HepG2 (cell line): ENCODE measurements around the gene GSDMA. TPM values are rescaled to one million over a fixed set of nuclear protein-coding genes. Genes with fewer than 3 reads are reported as not detected.

ENCODE experiments used
- ATAC-seq: fragments of 200-7000 bp; cut with Tn5 transposase; 3 replicates; pipeline ENCODE4 v1.9.1; 2020; ENCODE audit warnings: mild to moderate bottlenecking, moderate library complexity
- BruUV-seq: library from RNA; stranded (reverse); fragments of 400-500 nt; replicated peaks from 2 replicates; lab custom pipeline; 2021; lab: Mats Ljungman, UMichigan
- CTCF ChIA-PET: fragments of 300-600 bp; formaldehyde crosslinking; extraction: SDS; loops from one replicate; lab custom pipeline; 2021; ENCODE audit warnings: low total read pairs, inconsistent platforms, low intra/inter-chr PET ratio; lab: Yijun Ruan, JAX
- POLR2A ChIA-PET: fragments of 350-600 bp; sonication (Branson Sonifier 250); formaldehyde crosslinking; loops from one replicate; lab custom pipeline; 2020; ENCODE audit warnings: antibody characterized with exemption, inconsistent platforms; lab: Yijun Ruan, JAX
- DNase-seq: peaks from one replicate; pipeline ENCODE4 v3.0.0-alpha.2; 2015; ENCODE audit warnings: low spot score
- FAIRE-seq: peaks from 3 replicates; lab custom pipeline; 2011; peaks lifted over from hg19 to GRCh38; lab: Jason Lieb, UNC
- H2AFZ ChIP-seq: one replicate; pipeline ENCODE4 v1.6.1; 2011; ENCODE audit warnings: low read length, inconsistent platforms
- H3K27ac ChIP-seq: fragments of 300-600 bp; 3 replicates; pipeline ENCODE4 v1.8.0; 2011; ENCODE audit warnings: mixed run types, mild to moderate bottlenecking, mixed read lengths, low read length, inconsistent platforms; ENCODE audit not compliant: insufficient read depth; ENCODE audit errors: extremely low read length
- H3K27me3 ChIP-seq, 2 experiments: fragments of 200-600 bp in 1 of 2; 2 replicates in 1 of 2; 3 replicates in 1 of 2; pipeline versions ENCODE4 v1.6.0 to v1.8.0; 2011; ENCODE audit warnings: low read length in 2 of 2, mild to moderate bottlenecking in 2 of 2, moderate library complexity in 2 of 2, inconsistent platforms in 1 of 2; ENCODE audit not compliant: insufficient read depth in 2 of 2, control insufficient read depth in 1 of 2
- H3K36me3 ChIP-seq, 2 experiments: fragments of 200-600 bp in 1 of 2; replicated peaks in 1 of 2; 2 replicates in 1 of 2; 3 replicates in 1 of 2; pipeline versions ENCODE4 v1.5.1 to v1.8.0; 2011; ENCODE audit warnings: low read length in 2 of 2, inconsistent platforms in 1 of 2; ENCODE audit not compliant: insufficient read depth in 2 of 2, control insufficient read depth in 1 of 2
- H3K4me1 ChIP-seq: 2 replicates; pipeline ENCODE4 v1.5.1; 2012; ENCODE audit warnings: low read length, inconsistent platforms; ENCODE audit not compliant: insufficient read depth
- H3K4me2 ChIP-seq: 2 replicates; pipeline ENCODE4 v1.6.0; 2011; ENCODE audit warnings: low read depth, low read length, inconsistent platforms
- H3K4me3 ChIP-seq, 3 experiments: fragments of 200-600 bp in 1 of 3; sonication (generic), shearing (Covaris generic) in 1 of 3; replicated peaks in 1 of 3; 2 replicates each; pipeline ENCODE4 v1.5.1; 2011 to 2016; ENCODE audit warnings: low read length in 3 of 3, inconsistent platforms in 2 of 3, low read depth in 2 of 3, mild to moderate bottlenecking in 2 of 3, control low read depth in 1 of 3, mixed read lengths in 1 of 3; ENCODE audit not compliant: insufficient read depth in 1 of 3
- H3K79me2 ChIP-seq: one replicate; pipeline ENCODE4 v1.6.1; 2011; ENCODE audit warnings: low read length, inconsistent platforms; ENCODE audit not compliant: insufficient read depth
- H3K9ac ChIP-seq: 2 replicates; pipeline ENCODE4 v1.6.0; 2011; ENCODE audit warnings: mild to moderate bottlenecking, low read depth, low read length, inconsistent platforms; ENCODE audit not compliant: insufficient read depth
- H3K9me3 ChIP-seq: 2 replicates; pipeline ENCODE4 v1.5.1; 2012; ENCODE audit warnings: mild to moderate bottlenecking, low read length
- H4K20me1 ChIP-seq: 2 replicates; pipeline ENCODE4 v1.6.0; 2011; ENCODE audit warnings: inconsistent platforms, mild to moderate bottlenecking, low read length, moderate library complexity; ENCODE audit not compliant: insufficient read depth
- ERF ChIP-seq: IDR thresholded peaks from 2 replicates; pipeline ENCODE4 v1.6.1; 2018; ENCODE audit warnings: missing biosample characterization, missing genetic modification reagents
- HIVEP1 ChIP-seq: sonication (generic); formaldehyde crosslinking; IDR thresholded peaks from 2 replicates; pipeline ENCODE4 v1.4.0; 2020; ENCODE audit warnings: mild to moderate bottlenecking, missing genetic modification reagents
- KDM1A ChIP-seq: IDR thresholded peaks from 2 replicates; pipeline ENCODE4 v1.6.1; 2016; ENCODE audit warnings: missing compliant biosample characterization
- POLR2AphosphoS2 ChIP-seq: IDR thresholded peaks from 2 replicates; pipeline ENCODE4 v1.6.1; 2011; ENCODE audit warnings: low read depth, low read length, improper control_type of control experiment
- SP4 ChIP-seq: sonication (generic); formaldehyde crosslinking; IDR thresholded peaks from 2 replicates; pipeline ENCODE4 v1.8.1; 2023; ENCODE audit warnings: mild to moderate bottlenecking, missing genetic modification reagents
- TIGD3 ChIP-seq: sonication (generic); formaldehyde crosslinking; IDR thresholded peaks from 2 replicates; pipeline ENCODE4 v1.5.1; 2020; ENCODE audit warnings: mild to moderate bottlenecking, missing genetic modification reagents, borderline replicate concordance
- TP53 ChIP-seq: sonication (generic); formaldehyde crosslinking; conservative IDR thresholded peaks from 2 replicates; pipeline ENCODE4 v1.4.0; 2020; ENCODE audit warnings: missing genetic modification reagents
- USF2 ChIP-seq, 2 experiments: sonication (generic) in 1 of 2; formaldehyde crosslinking in 1 of 2; IDR thresholded peaks; 2 replicates each; pipeline versions ENCODE4 v1.5.1 to v1.6.1; 2011 to 2020; ENCODE audit warnings: borderline replicate concordance in 1 of 2, low read depth in 1 of 2, low read length in 1 of 2, mild to moderate bottlenecking in 1 of 2, missing genetic modification reagents in 1 of 2, moderate library complexity in 1 of 2
- ZNF326 ChIP-seq: sonication (generic); formaldehyde crosslinking; IDR thresholded peaks from 2 replicates; pipeline ENCODE4 v1.4.0; 2020; ENCODE audit warnings: missing genetic modification reagents, borderline replicate concordance
- ZNF431 ChIP-seq: sonication (generic); formaldehyde crosslinking; IDR thresholded peaks from 2 replicates; pipeline ENCODE4 v1.9.0; 2022; ENCODE audit warnings: missing genetic modification reagents, low read depth, mild to moderate bottlenecking, borderline replicate concordance
- ZNF672 ChIP-seq: sonication (generic); formaldehyde crosslinking; IDR thresholded peaks from 2 replicates; pipeline ENCODE4 v1.8.1; 2022; ENCODE audit warnings: missing genetic modification reagents
- ZSCAN9 ChIP-seq: IDR thresholded peaks from 2 replicates; pipeline ENCODE4 v1.6.1; 2016; ENCODE audit warnings: borderline replicate concordance
- WGBS: methylation state at CpG from one replicate; pipeline ENCODE4 v1.1.6; 2017; ENCODE audit warnings: low lambda C conversion rate; 5-methylcytosine and 5-hydroxymethylcytosine counted together
- in situ Hi-C: cut with HindIII; loops from 2 replicates; pipeline ENCODE4 v1.10.0; 2017; ENCODE audit warnings: low pct_unique_long_range_greater_than_20kb; ENCODE audit not compliant: extremely low pct_ligation_motif_present
- intact Hi-C: fragments of 100-400 bp; cut with micrococcal nuclease; formaldehyde crosslinking; loops from one replicate; pipeline ENCODE4 v1.10.0; 2022; ENCODE audit not compliant: unreplicated experiment
- polyA plus RNA-seq, 8 experiments: library from polyadenylated mRNA; depleted of rRNA in 3 of 8; stranded (reverse) in 7 of 8; unstranded in 1 of 8; fragments of >200 nt; fragmentation: Illumina TruSeq in 4 of 8; extraction: Trizol in 4 of 8; gene quantifications; 2 replicates each; pipeline versions ENCODE4 v1.2.1 to v1.2.3, GENCODE V29; 2011 to 2016; ENCODE audit warnings: low read depth in 4 of 8, missing spikeins in 1 of 8, mixed read lengths in 1 of 8; ENCODE audit not compliant: insufficient read depth in 1 of 8
- total RNA-seq, 5 experiments: library from RNA; depleted of rRNA; stranded (reverse); fragments of >200 nt; fragmentation: Illumina TruSeq; extraction: Trizol; gene quantifications; 2 replicates each; pipeline ENCODE4 v1.2.3, GENCODE V29; 2016; ENCODE audit warnings: low read depth in 1 of 5
- TF ChIP-seq, protein P1 (sequence below): sonication (generic); formaldehyde crosslinking; IDR thresholded peaks from 2 replicates; pipeline ENCODE4 v1.5.0; 2020; ENCODE audit warnings: mild to moderate bottlenecking, missing genetic modification reagents

GSDMA gene
- total and polyA plus RNA-seq, 2 of the 13 experiments (the other 11 are each of a cell fraction or from before 2014, with no cell fraction given) = not detected

DNA sequence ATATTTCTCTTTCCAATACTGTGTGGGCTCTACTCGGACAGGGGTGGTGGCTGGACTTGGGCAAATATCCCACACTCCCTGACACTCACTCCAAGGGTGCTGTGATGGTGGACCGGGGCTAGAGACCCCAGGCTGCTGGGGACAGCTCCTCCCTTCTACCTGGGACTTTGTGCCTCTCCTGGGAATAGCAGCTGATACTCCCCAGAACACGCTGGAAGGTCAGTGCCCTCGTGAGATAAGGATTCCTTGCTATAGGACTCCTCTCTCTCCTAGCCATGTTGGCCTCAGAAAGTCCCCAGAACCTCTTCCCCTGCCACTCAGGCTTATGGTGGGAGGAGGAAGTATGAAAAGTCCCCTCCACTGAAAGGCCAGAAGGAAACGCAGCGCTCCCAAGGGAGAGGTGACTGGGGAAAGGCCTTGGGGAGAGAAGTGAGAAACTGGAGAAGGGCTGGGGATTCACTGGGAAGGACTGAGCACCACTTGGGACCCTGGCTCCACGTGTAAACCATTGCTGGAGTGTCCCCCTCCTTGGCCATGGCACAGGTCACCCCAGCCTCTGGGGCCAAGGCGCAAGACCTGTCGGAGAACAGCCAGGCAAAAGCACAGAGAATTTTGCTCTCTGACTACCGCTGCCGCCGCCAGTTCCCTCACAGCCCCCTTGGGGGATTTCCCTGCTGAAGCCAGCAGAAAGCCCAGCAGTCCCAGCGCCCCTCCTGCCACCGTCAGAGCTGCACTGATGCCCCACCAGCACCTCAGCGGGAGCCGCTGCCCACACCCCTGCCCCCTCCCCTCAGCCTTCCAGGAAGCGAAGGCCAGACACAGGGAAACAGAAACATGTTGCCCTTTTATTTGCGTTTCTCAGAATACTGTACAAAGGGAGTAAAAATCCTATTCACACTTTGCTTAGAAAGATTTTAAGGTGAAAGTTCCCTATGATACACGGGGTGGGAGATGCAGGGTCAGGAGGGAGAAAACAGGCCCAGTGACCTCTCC is 42.3 kb upstream of the GSDMA start:
- Histone ChIP-seq H3K27ac (peak overlapping the region; percentile 93), H3K79me2 (peaks cover 31% of the 10 kb centered on the region), H3K27me3 (no peaks in the 10 kb centered on the region), H3K4me2 (peak overlapping the region; percentile 10; the same call in 1 of the 2 replicates), H3K4me3 (no peak overlapping the region), H2AFZ (no peak overlapping the region), H3K9me3 (no peaks in the 10 kb centered on the region), H3K36me3 (peaks cover 25 to 26% of the 10 kb centered on the region in 2 experiments), H3K9ac (0 out of 2 replicates have a peak overlapping the region, but pooled peaks have one; percentile 8), H3K4me1 (peaks cover 95% of the 10 kb centered on the region), H4K20me1 (peaks cover 8% of the 10 kb centered on the region; the same call in 1 of the 2 replicates)
- ChIA-PET CTCF (no interaction called here), POLR2A (interaction anchor here (1.9 to 2.3 kb wide), 2 partner anchors 16 kb away, joined by 4 to 8 read pairs; no protein-coding TSS in a partner anchor)
- in situ Hi-C loops = loop anchor here (5.0 kb wide), 1 partner anchor 52 kb away; no protein-coding TSS in a partner anchor
- no TSS peak for BruUV-seq
- FAIRE-seq (no peak), DNase-seq (no peak), ATAC-seq (no peak)
- WGBS = 57% methylated on average over 16 of the region's 19 CpGs
- intact Hi-C loops = loop anchor here (10.0 kb wide), 1 partner anchor 184 kb away; the partner anchor contains the start of gene NR1D1
- no peak for TF ChIP-seq POLR2AphosphoS2
- TF ChIP-seq HIVEP1 (CRISPR knock-in tag) = 0 out of 2 replicates have a peak, but pooled peaks have one; percentile 29
- TF ChIP-seq ZNF326 (CRISPR knock-in tag) = no peak
- no peak for TF ChIP-seq KDM1A (CRISPR knock-in tag)
- 0 out of 2 replicates have a peak, but pooled peaks have one; percentile 54 for TF ChIP-seq SP4 (CRISPR knock-in tag)
- no peak for TF ChIP-seq TP53 (CRISPR knock-in tag)
- TF ChIP-seq ZNF431 (CRISPR knock-in tag) = 0 out of 2 replicates have a peak, but pooled peaks have one; percentile 38
- 0 out of 2 replicates have a peak, but pooled peaks have one; percentile 53 for TF ChIP-seq TIGD3 (CRISPR knock-in tag)
- TF ChIP-seq ERF = no peak
- TF ChIP-seq, protein P1, sequence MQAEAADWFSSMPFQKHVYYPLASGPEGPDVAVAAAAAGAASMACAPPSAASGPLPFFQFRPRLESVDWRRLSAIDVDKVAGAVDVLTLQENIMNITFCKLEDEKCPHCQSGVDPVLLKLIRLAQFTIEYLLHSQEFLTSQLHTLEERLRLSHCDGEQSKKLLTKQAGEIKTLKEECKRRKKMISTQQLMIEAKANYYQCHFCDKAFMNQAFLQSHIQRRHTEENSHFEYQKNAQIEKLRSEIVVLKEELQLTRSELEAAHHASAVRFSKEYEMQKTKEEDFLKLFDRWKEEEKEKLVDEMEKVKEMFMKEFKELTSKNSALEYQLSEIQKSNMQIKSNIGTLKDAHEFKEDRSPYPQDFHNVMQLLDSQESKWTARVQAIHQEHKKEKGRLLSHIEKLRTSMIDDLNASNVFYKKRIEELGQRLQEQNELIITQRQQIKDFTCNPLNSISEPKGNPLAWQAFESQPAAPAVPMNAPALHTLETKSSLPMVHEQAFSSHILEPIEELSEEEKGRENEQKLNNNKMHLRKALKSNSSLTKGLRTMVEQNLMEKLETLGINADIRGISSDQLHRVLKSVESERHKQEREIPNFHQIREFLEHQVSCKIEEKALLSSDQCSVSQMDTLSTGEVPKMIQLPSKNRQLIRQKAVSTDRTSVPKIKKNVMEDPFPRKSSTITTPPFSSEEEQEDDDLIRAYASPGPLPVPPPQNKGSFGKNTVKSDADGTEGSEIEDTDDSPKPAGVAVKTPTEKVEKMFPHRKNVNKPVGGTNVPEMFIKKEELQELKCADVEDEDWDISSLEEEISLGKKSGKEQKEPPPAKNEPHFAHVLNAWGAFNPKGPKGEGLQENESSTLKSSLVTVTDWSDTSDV (CRISPR knock-in tag) = no peak
- no peak for TF ChIP-seq ZNF672 (CRISPR knock-in tag)
- TF ChIP-seq ZSCAN9 (CRISPR knock-in tag) = no peak
- TF ChIP-seq USF2 (IDR thresholded peaks at IDR 0.05; ENCODE audit: low read depth, low read length) = no peak
- no peak for TF ChIP-seq USF2 (CRISPR knock-in tag; IDR thresholded peaks at IDR 0.05; ENCODE audit: borderline replicate concordance)
